Measurements from ENCODE around the gene CFTR. TPM values are rescaled to one million over a fixed set of nuclear protein-coding genes. Genes with fewer than 3 reads are reported as not detected.

Gene CFTR
- total RNA-seq, 3 donors from 2014 or later (not counting 1 experiment from before 2014, with no cell fraction given) = not detected

- Mint-ChIP-seq H3K4me3 (no peak overlapping the region), H3K9me3 (peaks cover 7 to 13% of the 10 kb centered on the region in 2 donors), H3K4me1 (no peaks in the 10 kb centered on the region), H3K27ac (no peak overlapping the region), H3K27me3 (ENCODE audit: low read depth in 2 of 2) (no peaks in the 10 kb centered on the region), H3K36me3 (no peaks in the 10 kb centered on the region)
- no peak overlapping the region for H3K27ac ChIP-seq (ENCODE audit: low read length)
- H3K9me3 ChIP-seq (ENCODE audit: control insufficient read depth, insufficient read depth, low read length) = no peaks in the 10 kb centered on the region
- H3K36me3 ChIP-seq (ENCODE audit: control insufficient read depth, insufficient read depth, low read length) = no peaks in the 10 kb centered on the region
- DNase-seq (no peak), ATAC-seq (no peak)
- no peak overlapping the region for H3K4me3 ChIP-seq (ENCODE audit: low read length)
- intact Hi-C loops (cut with micrococcal nuclease) = no loop called here
- 91% methylated on average over 1 of the region's 2 CpGs for WGBS (ENCODE audit: insufficient coverage)
- no peak for TF ChIP-seq CTCF (IDR thresholded peaks at IDR 0.05)
- H3K27me3 ChIP-seq (ENCODE audit: control insufficient read depth, insufficient read depth, low read length) = no peaks in the 10 kb centered on the region
- H3K4me1 ChIP-seq (ENCODE audit: control insufficient read depth, insufficient read depth, low read length) = no peaks in the 10 kb centered on the region
These were observed 68.2 kb downstream of the CFTR start for GRCh38 chr7:117548035-117548434.

- no peaks in the 10 kb centered on the region for H3K36me3 Mint-ChIP-seq
- intact Hi-C loops (cut with micrococcal nuclease) = no loop called here
- H3K4me3 ChIP-seq (ENCODE audit: low read length) = no peak overlapping the region
- H3K4me1 ChIP-seq (ENCODE audit: control insufficient read depth, insufficient read depth, low read length) = no peaks in the 10 kb centered on the region
- no peak for TF ChIP-seq CTCF (IDR thresholded peaks at IDR 0.05)
- H3K36me3 ChIP-seq (ENCODE audit: control insufficient read depth, insufficient read depth, low read length) = no peaks in the 10 kb centered on the region
- ATAC-seq = no peak
- 100% methylated on average over 1 of the region's 2 CpGs for WGBS (ENCODE audit: insufficient coverage)
- no peak overlapping the region for H3K27ac Mint-ChIP-seq
- no peaks in the 10 kb centered on the region for H3K27me3 Mint-ChIP-seq (ENCODE audit: low read depth in 2 of 2)
- no peak overlapping the region for H3K27ac ChIP-seq (ENCODE audit: low read length)
- no peak for DNase-seq
- H3K4me1 Mint-ChIP-seq = no peaks in the 10 kb centered on the region
- H3K27me3 ChIP-seq (ENCODE audit: control insufficient read depth, insufficient read depth, low read length) = no peaks in the 10 kb centered on the region
- no peaks in the 10 kb centered on the region for H3K9me3 ChIP-seq (ENCODE audit: control insufficient read depth, insufficient read depth, low read length)
- H3K9me3 Mint-ChIP-seq = peaks cover 11 to 12% of the 10 kb centered on the region in 2 donors
- H3K4me3 Mint-ChIP-seq = no peak overlapping the region
These were observed 70.8 kb downstream of the CFTR start for GRCh38 chr7:117550625-117551024.

- no peaks in the 10 kb centered on the region for H3K36me3 ChIP-seq (ENCODE audit: control insufficient read depth, insufficient read depth, low read length)
- no peak overlapping the region for H3K4me3 ChIP-seq (ENCODE audit: low read length)
- no peaks in the 10 kb centered on the region for H3K4me1 Mint-ChIP-seq
- H3K27me3 ChIP-seq (ENCODE audit: control insufficient read depth, insufficient read depth, low read length) = no peaks in the 10 kb centered on the region
- peaks cover 9 to 12% of the 10 kb centered on the region in 2 donors for H3K9me3 Mint-ChIP-seq
- ATAC-seq = no peak
- H3K27me3 Mint-ChIP-seq (ENCODE audit: low read depth in 2 of 2) = no peaks in the 10 kb centered on the region
- H3K4me3 Mint-ChIP-seq = no peak overlapping the region
- H3K27ac ChIP-seq (ENCODE audit: low read length) = no peak overlapping the region
- H3K9me3 ChIP-seq (ENCODE audit: control insufficient read depth, insufficient read depth, low read length) = no peaks in the 10 kb centered on the region
- DNase-seq = no peak
- H3K4me1 ChIP-seq (ENCODE audit: control insufficient read depth, insufficient read depth, low read length) = no peaks in the 10 kb centered on the region
- H3K36me3 Mint-ChIP-seq = no peaks in the 10 kb centered on the region
- H3K27ac Mint-ChIP-seq = no peak overlapping the region
- no peak for TF ChIP-seq CTCF (IDR thresholded peaks at IDR 0.05)
- intact Hi-C loops (cut with micrococcal nuclease) = no loop called here
These were observed 72.8 kb downstream of the CFTR start for GRCh38 chr7:117552660-117553059.

GRCh38 chr7:117555260-117555659, 75.4 kb downstream of the CFTR start:
- TF ChIP-seq CTCF (IDR thresholded peaks at IDR 0.05) = no peak
- no peaks in the 10 kb centered on the region for H3K36me3 Mint-ChIP-seq
- 91% methylated on average over 4 of the region's 5 CpGs for WGBS (ENCODE audit: insufficient coverage)

More at GRCh38 chr7:117555260-117555659, 75.4 kb downstream of the CFTR start:
- no peaks in the 10 kb centered on the region for H3K36me3 ChIP-seq (ENCODE audit: control insufficient read depth, insufficient read depth, low read length)
- H3K4me3 ChIP-seq (ENCODE audit: low read length) = no peak overlapping the region
- H3K27ac Mint-ChIP-seq = no peak overlapping the region
- intact Hi-C loops (cut with micrococcal nuclease) = no loop called here
- H3K27me3 ChIP-seq (ENCODE audit: control insufficient read depth, insufficient read depth, low read length) = no peaks in the 10 kb centered on the region
- H3K9me3 Mint-ChIP-seq = peaks cover 7 to 9% of the 10 kb centered on the region in 2 donors
- H3K4me1 ChIP-seq (ENCODE audit: control insufficient read depth, insufficient read depth, low read length) = no peaks in the 10 kb centered on the region
- H3K4me1 Mint-ChIP-seq = no peaks in the 10 kb centered on the region
- H3K27me3 Mint-ChIP-seq (ENCODE audit: low read depth in 2 of 2) = no peaks in the 10 kb centered on the region
- no peak overlapping the region for H3K27ac ChIP-seq (ENCODE audit: low read length)
- H3K4me3 Mint-ChIP-seq = no peak overlapping the region
- no peak for ATAC-seq
- DNase-seq = no peak
- H3K9me3 ChIP-seq (ENCODE audit: control insufficient read depth, insufficient read depth, low read length) = no peaks in the 10 kb centered on the region

Measured in natural killer cell (primary cell).